ENCODE results near the gene GRWD1. TPM values are rescaled to one million over a fixed set of nuclear protein-coding genes. Genes with fewer than 3 reads are reported as not detected.

Gene GRWD1
- total and polyA plus RNA-seq, 2 of the 13 experiments (the other 11 are each of a cell fraction or from before 2014, with no cell fraction given) = 10.8 to 46.6 TPM

- TF ChIP-seq POGK (CRISPR knock-in tag; conservative IDR thresholded peaks at IDR 0.05) (no peak), NR2C2 (CRISPR knock-in tag; IDR thresholded peaks at IDR 0.05; ENCODE audit: borderline replicate concordance) (0 out of 2 replicates have a peak, but pooled peaks have one; percentile 32), SOX5 (CRISPR knock-in tag; IDR thresholded peaks at IDR 0.05; ENCODE audit: borderline replicate concordance) (peak; percentile 21; the same call in 1 of the 2 replicates), HNF4G (IDR thresholded peaks at IDR 0.05; ENCODE audit: borderline replicate concordance, low read depth, low read length) (peak; percentile 72), HNF4G (CRISPR knock-in tag; IDR thresholded peaks at IDR 0.05; ENCODE audit: borderline replicate concordance, low read depth) (peak; percentile 47; the same call in 1 of the 2 replicates), ZNF530 (CRISPR knock-in tag; IDR thresholded peaks at IDR 0.05; ENCODE audit: low read depth) (no peak), HNRNPLL (IDR thresholded peaks at IDR 0.05; ENCODE audit: low read depth, low read length, poor library complexity, severe bottlenecking) (peak; percentile 84), ZNF160 (CRISPR knock-in tag; IDR thresholded peaks at IDR 0.05) (0 out of 2 replicates have a peak, but pooled peaks have one; percentile 44), ZNF576 (CRISPR knock-in tag; IDR thresholded peaks at IDR 0.05) (no peak), KDM2A (CRISPR knock-in tag; IDR thresholded peaks at IDR 0.05; ENCODE audit: borderline replicate concordance, low read depth) (peak; percentile 65), SALL1 (CRISPR knock-in tag; IDR thresholded peaks at IDR 0.05) (peak; percentile 39; the same call in 1 of the 2 replicates), PAF1 (CRISPR knock-in tag; IDR thresholded peaks at IDR 0.05) (no peak), ETV5 (CRISPR knock-in tag; IDR thresholded peaks at IDR 0.05; ENCODE audit: borderline replicate concordance) (peak; percentile 4; the same call in 1 of the 2 replicates), ZNF430 (CRISPR knock-in tag; IDR thresholded peaks at IDR 0.05) (peak; percentile 44; the same call in 1 of the 2 replicates)
- TF ChIP-seq, protein P1, sequence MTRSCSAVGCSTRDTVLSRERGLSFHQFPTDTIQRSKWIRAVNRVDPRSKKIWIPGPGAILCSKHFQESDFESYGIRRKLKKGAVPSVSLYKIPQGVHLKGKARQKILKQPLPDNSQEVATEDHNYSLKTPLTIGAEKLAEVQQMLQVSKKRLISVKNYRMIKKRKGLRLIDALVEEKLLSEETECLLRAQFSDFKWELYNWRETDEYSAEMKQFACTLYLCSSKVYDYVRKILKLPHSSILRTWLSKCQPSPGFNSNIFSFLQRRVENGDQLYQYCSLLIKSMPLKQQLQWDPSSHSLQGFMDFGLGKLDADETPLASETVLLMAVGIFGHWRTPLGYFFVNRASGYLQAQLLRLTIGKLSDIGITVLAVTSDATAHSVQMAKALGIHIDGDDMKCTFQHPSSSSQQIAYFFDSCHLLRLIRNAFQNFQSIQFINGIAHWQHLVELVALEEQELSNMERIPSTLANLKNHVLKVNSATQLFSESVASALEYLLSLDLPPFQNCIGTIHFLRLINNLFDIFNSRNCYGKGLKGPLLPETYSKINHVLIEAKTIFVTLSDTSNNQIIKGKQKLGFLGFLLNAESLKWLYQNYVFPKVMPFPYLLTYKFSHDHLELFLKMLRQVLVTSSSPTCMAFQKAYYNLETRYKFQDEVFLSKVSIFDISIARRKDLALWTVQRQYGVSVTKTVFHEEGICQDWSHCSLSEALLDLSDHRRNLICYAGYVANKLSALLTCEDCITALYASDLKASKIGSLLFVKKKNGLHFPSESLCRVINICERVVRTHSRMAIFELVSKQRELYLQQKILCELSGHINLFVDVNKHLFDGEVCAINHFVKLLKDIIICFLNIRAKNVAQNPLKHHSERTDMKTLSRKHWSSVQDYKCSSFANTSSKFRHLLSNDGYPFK (CRISPR knock-in tag; IDR thresholded peaks at IDR 0.05; ENCODE audit: borderline replicate concordance) = peak; percentile 40; the same call in 1 of the 2 replicates
- TF ChIP-seq, protein P2, sequence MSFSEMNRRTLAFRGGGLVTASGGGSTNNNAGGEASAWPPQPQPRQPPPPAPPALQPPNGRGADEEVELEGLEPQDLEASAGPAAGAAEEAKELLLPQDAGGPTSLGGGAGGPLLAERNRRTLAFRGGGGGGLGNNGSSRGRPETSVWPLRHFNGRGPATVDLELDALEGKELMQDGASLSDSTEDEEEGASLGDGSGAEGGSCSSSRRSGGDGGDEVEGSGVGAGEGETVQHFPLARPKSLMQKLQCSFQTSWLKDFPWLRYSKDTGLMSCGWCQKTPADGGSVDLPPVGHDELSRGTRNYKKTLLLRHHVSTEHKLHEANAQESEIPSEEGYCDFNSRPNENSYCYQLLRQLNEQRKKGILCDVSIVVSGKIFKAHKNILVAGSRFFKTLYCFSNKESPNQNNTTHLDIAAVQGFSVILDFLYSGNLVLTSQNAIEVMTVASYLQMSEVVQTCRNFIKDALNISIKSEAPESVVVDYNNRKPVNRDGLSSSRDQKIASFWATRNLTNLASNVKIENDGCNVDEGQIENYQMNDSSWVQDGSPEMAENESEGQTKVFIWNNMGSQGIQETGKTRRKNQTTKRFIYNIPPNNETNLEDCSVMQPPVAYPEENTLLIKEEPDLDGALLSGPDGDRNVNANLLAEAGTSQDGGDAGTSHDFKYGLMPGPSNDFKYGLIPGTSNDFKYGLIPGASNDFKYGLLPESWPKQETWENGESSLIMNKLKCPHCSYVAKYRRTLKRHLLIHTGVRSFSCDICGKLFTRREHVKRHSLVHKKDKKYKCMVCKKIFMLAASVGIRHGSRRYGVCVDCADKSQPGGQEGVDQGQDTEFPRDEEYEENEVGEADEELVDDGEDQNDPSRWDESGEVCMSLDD (CRISPR knock-in tag; IDR thresholded peaks at IDR 0.05; ENCODE audit: borderline replicate concordance) = peak; percentile 80
- TF ChIP-seq, protein P3, sequence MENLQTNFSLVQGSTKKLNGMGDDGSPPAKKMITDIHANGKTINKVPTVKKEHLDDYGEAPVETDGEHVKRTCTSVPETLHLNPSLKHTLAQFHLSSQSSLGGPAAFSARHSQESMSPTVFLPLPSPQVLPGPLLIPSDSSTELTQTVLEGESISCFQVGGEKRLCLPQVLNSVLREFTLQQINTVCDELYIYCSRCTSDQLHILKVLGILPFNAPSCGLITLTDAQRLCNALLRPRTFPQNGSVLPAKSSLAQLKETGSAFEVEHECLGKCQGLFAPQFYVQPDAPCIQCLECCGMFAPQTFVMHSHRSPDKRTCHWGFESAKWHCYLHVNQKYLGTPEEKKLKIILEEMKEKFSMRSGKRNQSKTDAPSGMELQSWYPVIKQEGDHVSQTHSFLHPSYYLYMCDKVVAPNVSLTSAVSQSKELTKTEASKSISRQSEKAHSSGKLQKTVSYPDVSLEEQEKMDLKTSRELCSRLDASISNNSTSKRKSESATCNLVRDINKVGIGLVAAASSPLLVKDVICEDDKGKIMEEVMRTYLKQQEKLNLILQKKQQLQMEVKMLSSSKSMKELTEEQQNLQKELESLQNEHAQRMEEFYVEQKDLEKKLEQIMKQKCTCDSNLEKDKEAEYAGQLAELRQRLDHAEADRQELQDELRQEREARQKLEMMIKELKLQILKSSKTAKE (CRISPR knock-in tag; IDR thresholded peaks at IDR 0.05; ENCODE audit: borderline replicate concordance) = 0 out of 2 replicates have a peak, but pooled peaks have one; percentile 11
Observed at GRCh38 chr19:48496959-48497727, 51.4 kb downstream of the GRWD1 start (continued).

Data from HepG2 (cell line).